T1000 (cell line): ENCODE measurements around the gene BCAS3.
"Not testable (repeated sequence)": the region's sequence is repeated elsewhere in the genome, so short reads cannot be mapped to it uniquely, and the experiment has no call there.

Experiments used
- DNase-seq: peaks from one replicate; lab custom pipeline; 2025; ENCODE audit warnings: mixed read lengths; lab: John Stamatoyannopoulos, UW

Gene BCAS3

DNA sequence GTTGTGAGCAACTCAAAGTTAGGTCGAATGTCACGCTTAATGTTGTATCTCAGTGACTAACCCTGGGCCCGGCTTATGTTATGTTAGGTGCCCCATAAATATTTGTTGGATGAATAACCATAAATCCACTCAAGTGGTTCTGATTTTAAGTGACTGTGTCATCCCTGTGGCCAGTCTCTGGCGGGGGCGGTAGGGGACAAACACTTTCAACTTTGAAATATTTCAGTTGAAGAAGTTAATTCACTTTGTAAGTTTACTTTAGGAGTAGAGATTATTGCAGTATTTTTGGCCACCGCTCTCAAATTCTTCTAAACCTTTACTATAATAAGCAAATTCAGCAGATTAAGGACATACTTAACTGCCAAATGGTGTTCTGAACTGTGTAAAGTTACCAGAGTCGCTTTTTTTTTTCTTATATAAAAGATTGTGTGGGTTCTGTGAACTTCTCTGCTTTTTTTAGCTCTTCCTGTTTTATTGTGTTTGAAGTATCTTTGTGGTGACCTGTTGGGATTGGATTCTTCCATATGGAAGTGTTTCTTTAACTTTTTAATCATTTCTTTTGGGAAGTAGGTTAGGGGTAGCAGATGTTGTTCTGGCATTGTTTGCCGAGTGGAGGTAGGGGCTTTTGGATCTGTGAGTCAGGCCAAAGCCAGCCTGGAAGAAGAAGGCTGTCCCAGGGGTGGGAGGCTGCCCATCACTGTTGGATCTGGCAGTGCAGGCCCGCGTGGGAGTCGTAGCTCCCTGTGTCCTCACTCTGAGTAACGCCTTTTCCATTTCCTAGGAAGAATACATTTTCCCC is 660.5 kb downstream of the BCAS3 start:
- peak; percentile 93 for DNase-seq

DNA sequence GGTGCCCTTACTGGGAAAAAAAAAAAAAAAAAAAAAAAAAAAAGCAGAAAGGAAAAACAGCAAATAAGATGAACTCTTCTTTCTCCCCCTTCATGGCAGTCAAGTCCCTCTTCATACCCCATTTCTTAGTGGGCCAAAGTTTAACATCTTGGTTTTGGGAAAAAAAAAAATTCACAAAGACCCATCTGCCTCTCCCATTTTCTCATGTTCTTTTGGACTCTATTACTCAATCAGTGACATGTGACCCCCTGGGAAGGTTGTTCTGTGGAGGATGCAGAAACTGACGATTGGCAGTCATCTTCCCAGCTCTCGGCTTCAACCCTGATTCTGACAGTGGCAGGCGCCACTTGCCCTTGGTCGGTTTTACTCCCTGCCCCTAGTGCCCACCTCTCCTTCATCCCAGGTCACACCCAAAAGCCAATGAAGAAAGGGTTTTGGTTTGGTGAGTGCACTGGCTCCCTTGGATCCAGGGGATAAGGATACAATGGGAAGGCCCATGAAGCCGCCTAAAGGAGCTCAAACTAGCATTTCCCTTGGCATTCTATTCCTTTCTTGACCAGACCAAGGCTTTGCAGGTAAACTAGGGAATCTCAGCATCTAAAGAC is 661.3 kb downstream of the BCAS3 start:
- no peak for DNase-seq

DNA sequence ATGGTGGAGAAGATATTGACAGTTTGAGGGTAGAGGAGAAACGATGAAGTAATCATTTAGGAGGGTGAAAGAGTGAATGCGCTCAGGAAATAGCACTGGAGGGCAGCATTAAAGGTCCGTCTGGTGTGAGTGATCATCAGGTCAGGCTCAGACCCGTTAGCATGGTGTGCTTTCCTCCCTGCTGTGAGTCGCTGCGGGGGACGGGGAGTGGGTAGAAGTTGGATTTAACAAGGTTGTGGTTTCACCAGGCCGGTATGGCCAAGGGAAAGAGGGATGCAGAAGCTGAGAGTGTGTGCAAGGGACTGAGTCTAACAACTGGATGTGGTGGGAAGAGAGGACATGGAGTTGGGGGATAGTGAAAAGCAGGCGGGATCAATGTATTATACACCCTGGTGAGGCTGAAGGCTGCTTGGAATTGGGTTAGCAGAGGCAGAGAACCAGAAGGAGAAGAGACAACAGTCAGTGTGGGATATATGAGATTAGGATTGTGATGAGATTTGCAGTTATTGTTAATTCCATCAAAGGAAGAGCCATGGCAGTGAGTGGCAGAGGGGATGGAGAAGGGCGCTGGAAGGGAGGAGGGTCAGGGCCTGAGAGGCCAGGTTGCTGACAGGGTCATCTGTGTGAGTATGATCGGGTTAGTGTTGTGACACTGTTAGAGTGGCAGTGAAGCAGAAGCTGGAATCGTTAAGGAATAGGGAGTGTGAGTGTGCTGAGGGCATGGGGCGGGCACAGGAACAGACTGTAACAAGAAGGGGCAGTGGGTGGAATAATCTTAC is 663.0 kb downstream of the BCAS3 start:
- DNase-seq: peak; percentile 41

DNA sequence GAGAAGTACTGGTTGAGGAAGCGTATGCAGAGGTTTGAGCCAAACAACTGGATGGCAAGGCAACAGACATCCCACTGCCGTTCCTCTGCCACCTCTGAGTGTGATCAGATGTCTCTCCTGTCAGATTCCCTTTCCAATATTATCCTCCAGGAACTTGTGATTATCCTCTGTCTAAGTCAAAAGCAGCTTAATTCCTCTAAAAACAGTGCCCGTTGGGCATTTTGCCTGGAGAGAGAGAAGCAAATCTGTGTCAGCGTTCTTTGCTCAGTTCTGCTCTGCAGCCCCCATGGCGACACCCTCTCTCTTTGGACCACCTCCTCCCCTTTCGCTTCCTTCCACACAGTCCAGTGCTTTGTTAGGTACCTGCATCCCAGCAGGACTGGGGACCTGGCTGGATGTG is 665.9 kb downstream of the BCAS3 start:
- DNase-seq: no peak

DNA sequence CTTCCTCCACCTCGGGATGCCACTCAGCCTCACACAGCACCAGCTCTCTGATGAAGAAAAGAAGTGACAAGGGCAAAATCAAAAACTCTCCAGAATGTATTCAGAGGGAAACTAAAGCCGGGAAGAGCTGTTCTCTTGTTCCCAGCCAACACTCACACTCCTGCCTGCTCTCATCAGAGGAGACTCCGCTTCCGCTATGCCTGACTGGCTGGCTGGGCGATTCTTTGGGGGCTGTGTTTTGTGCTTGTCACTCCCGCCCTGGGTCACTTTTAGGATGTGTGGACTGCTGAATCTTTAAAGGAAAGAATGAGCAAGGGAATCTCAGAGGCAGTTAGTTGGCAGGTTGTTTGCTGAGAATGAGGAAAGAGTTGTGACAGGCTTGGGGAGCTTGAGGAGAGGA is 667.4 kb downstream of the BCAS3 start:
- DNase-seq: no peak

DNA sequence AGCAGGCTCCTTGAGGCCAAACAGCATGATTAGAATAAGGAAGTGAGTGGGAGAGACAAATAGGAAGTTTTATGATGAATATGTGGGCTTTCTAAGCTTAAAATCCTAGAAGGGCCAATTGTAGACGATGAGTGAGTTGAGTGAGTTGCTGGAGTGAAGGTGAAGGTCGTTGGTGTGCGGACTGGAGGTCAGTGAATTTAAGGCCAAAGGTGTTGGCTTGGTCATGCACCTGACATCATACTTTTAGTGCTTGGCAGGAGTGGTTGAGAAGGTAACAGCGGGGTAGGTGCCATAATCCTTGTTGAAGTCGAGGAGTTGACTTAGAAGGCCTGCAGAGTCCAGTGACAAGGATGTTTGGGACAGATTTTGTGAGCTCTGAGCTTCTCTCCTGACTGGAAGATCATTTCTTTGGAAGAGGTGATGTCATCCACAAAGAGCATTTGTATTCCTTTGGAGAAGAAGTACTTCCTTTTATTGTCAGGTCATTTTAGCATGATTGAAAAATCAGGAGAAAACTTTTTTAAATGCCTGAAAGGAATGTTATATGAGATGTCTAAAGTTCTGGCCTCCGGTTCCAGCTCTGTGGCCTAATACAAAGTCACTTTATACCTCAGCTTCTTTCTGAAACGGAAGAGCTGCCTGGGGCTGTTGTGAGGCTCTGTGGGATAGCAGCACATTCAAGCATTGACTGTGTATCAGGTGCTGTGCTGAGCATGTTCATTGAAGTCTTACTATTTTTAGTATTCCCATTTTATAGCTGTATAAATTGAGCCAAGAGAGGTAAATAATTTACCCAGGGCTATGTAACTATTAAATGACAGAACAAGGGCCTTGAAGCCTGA is 668.4 kb downstream of the BCAS3 start:
- DNase-seq: no peak

DNA sequence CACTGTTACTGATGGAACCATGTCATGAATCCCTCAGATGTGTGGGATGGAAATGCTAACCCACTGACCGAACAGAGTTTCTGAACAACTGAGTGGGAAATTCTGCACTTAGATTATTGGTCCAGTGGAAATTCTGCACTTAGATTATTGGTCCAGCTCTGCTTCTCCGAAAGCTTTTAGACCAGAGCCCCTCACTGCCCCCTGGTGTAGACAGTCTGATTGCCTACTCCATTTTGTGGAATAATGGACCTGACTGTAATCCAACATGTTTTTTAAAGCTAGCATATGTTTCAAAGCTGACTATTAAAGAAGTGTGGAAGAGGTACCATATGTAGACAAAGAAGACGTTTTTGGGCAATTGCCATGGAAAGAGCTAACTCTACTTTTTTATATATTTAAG is 671.7 kb downstream of the BCAS3 start:
- no peak for DNase-seq

DNA sequence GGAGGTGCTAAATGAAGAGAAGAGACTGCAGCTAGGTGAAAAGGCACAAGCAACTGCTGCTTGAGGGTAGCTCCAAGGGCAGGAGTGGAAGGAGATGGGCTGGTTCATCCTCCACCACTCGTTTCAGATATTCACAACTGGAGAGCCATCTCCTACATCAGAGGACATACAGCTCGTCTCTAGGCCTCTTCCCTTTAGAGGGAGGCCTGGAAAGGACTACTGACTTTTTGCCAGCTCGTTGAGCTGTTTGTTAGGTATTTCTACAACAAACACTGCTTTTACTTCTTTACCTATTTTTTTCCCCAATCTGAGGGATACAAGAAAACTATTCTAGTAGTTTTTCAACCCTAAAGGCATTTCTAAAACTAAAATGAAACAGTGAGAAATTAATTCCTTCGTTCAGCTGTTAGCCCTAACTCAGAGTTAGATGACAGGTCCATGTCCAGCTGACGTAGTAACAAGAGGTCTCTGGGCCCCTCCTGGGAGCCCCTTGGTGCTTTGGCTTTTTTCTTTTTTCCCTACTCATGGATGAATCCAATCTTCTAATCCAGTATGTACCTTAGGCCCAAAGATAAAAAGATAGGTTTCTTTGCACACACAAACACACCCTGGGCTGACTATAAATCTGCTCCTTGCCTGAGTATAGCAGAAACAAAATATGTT is 674.2 kb downstream of the BCAS3 start:
- no peak for DNase-seq

DNA sequence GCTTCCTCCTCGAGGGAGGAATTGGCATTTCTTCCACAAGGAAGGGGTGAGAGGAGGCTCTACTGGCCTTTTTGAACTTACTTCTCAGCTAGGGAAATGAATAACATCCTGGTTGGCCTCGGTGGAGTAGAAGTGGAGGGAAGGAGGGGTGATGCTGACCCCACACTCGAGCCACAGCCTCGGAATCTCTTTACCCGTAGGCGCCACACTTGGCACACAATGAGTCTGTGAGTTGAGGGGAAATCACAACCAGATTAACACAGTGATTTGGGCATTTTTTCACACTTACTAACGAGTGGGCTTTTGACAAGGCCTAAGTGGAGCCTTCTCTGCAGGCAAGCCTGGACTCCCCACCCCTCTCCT is 674.7 kb downstream of the BCAS3 start:
- no peak for DNase-seq

DNA sequence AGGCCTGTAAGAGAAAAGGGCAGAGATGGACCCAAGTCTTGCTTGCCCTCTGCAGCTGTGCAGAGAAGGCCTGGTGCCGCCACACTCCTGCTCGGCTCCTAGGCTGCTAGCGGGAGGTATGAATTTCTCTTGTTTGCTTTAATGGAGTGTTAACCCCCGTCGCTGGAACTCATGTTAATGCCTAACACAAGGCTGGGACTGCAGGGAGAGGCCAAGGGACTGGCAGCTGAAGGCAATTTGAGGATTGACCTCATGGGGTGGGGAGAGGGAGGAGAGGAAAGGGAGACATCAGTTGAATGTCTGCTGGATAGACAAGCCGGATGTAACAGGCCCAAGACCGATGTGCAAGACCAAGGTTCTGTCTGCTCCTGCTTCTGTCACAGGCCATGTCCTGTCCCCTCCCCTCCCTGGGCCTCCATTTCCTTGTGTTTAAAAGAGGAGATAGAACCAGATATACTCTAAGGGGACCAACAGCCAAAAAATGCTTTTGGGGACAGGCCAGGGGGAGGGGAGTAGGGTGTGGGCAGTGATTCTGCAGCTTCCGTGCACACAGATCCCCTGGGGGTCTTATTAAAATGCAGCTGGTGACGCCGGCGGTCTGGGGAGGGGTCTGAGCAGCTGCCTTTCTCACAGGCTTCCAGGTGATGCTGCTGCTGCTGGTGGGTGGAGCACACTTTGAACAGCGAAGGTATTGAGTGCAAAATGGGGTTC is 675.3 kb downstream of the BCAS3 start:
- no peak for DNase-seq

DNA sequence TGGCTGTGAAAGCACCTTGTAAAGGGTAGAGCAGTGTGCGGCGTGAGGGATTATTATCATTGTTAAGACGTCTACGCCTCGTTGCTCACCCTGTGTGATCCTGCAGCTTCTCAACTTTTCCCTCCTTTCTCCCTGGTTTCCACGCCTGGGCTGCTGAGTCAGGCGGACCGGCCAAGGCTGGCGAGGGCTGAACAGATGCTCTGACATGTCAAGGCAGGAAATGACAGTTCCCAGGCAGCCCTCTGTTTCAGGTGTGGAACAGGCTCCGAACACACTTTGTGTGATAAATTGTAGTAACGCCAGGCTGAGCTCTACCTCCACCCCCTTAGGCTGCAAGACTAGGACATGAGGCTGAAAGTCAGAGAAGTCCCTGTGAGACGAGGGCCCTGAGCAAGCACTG is 676.0 kb downstream of the BCAS3 start:
- no peak for DNase-seq

DNA sequence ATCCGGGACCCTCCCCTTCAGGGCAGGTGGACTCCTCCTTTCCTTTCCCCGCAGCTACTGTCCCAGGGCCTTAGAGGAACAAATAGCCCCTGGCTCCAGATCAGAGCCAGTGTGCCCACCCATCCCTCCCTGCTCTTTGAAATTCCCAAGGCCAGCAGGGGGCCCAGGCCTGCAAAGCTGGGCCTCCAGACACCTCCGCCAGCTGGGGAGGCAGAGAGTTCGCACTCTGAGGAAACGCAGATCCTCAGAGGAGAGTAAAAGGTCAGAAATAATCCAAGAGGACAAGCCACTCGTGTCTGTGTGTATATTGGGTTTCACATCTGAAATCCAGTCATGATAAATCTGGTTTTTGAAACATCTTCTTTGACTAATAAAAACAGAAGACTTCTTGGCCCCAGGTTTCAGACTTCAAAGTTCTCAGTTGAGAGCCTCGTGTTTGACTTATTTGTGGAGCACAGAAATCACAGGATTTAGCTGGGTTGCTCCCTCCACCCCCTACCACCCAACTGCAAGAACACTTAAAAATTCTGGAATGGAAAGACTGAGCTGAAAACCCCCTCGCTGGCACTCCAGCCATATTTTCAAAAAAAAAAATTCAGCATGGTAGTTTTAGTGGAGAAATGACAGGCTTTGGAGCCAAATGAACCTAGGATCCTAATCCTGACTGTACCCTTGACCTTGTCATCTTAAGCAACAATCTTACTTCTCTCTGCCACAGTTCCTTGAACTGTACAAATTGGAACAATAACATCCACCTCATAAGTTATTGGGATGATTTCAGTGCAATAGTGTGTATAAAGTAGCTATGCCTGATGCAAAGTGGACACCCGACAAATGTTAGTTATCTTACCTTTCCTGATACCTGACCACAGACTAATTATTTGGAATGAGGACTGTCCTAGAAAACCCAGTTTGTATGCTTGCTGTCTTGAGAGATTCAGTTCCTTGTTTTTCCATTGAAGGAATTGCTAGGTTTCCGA is 677.5 kb downstream of the BCAS3 start:
- no peak for DNase-seq

DNA sequence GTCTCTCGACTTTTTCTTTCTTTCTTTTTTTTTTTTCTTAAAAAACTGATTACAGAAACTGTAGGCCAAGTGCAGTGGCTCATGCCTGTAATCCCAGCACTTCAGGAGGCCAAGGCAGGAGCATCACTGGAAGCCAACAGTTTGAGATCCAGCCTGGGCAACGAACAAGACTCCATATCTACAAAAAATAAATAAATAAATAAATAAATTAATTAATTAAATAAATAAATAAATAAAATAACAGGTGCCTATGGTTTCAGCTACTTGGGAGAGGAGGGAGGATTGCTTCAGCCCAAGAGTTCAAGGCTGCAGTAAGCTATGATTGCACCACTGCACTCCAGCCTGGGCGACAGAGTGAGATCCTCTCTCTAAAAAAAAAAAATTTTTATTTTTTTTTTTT is 679.4 kb downstream of the BCAS3 start:
- not testable (repeated sequence) for DNase-seq

DNA sequence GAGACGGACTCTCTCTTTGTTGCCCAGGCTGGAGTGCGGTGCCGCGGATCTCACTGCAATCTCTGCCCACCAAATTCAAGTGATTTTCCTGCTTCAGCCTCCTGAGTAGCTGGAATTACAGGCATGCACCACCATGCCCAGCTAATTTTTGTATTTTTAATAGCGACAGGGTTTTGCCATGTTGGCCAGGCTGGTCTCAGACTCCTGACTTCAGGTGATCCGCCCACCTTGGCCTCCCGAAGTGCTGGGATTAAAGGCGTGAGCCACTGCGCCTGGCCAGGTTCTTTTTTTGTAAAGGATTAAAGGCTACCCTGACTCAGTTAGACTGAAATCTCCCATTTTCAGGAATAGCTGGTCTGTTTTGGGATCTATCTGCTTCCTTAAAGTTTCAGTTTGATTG is 681.9 kb downstream of the BCAS3 start:
- not testable (repeated sequence) for DNase-seq

DNA sequence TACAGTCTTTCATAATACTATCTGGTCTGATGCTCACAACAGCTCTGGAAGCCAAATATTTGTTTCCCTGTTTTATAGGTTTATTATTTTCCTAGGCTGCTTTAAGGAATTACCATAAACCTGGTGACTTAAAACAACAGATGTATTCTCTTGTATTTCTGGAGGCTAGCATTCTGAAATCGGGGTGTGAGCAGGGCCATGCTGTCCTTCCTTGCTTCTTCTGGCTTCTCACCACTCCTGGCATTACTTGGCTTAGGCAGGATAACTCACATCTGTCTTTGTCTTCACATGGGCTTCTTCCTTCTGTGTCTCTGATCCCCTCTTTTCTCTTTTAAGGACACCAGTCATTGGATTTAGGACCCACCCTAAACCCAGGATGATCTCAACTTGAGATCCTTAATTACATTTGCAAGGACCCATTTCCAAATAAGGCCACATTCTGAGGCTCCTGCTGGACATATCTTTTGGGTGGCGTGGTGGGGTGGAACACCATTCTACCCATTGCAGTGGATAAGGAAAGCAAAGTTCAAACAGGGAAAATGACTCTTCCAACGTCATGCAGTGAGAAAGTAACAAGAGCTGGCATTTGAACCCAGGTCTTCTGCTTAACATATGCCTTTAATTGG is 682.8 kb downstream of the BCAS3 start:
- no peak for DNase-seq

DNA sequence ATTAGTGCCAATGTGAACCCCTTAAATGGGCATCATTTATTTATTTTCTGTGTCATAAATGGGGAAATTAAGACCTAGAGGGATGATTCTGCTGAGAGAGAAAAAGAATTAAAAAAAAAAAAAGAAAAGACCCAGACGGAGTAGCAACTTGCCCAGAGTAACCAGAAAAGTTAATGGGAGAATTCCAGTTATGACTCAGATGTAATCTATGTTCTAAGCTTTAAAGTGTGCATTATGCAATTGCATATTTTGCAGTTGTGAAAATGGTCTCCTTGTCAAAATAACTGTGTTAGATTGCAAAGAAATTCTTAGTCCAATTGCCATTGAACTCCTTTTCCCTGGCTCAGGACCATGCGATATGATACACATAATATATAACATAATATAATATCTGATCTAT is 683.4 kb downstream of the BCAS3 start:
- DNase-seq: no peak

DNA sequence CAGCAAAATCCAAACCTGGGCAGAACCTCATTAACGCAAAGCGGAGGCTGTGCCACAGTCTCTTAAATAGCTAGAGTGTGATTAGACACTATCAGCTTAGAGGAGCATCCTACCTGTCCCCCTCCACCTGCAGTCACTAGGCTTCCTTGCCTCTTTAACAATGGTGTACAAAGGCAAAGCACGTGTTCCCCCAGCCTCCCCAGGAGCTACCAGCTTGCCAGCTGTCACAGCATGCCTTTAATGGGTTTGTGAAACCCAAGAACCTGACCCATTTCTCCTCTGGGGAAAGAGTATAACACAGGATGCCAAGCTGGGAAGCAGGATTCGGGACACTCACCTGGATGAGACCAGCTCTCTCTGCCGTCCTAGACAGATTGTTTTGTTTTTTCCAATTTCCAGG is 684.7 kb downstream of the BCAS3 start:
- no peak for DNase-seq

DNA sequence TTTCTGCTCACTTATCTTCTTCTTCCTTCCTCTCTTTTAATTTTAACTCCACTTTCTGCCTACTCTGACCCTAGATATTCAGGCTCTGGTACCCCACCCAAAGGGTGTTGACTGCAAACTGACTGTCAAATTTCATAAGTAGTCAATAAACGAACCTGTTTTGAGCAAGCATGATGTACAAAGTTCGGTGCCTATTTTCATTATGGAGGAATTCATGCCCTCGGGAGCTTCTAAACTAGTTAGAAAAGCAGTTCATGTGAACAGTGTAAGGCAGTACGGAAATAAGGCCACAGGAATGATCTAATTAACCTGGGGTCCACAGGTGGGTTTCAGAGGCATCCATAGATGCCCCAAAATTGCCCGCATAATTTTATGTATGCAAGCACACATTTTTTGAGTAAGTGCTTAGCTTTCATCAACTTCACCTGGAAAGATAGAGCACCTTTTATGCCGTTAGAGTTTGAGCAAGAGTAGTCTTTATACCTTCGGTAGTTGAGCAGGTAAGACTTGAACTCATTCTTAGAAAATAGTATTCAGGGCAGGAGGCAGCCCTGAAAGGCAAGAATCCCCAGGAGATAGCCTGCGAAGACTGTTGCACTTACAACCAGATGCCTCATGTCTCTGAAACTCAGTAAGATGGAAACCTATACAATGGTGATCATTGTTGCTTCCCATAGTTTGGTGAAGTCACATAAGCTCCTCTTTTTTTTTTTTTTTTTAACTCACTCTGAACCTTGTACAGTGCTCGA is 685.4 kb downstream of the BCAS3 start:
- DNase-seq: no peak
